GOT3 (cell line): ENCODE measurements around the gene CYP2A6.
"Not testable (repeated sequence)": the region's sequence is repeated elsewhere in the genome, so short reads cannot be mapped to it uniquely, and the experiment has no call there.

Experiments used
- DNase-seq: peaks from one replicate; lab custom pipeline; 2025; ENCODE audit warnings: mixed read lengths; lab: John Stamatoyannopoulos, UW

CYP2A6 gene

GRCh38 chr19:40850277-40850676, at the start of gene CYP2A6:
TSS of gene CYP2A6 (minus strand) at chr19:40850447. CDS start at chr19:40850426, 21 bp downstream.
- DNase-seq, result not testable (repeated sequence)

- not testable (repeated sequence) for DNase-seq
These were observed 49.7 kb upstream of the CYP2A6 start for GRCh38 chr19:40899964-40900363.

DNA sequence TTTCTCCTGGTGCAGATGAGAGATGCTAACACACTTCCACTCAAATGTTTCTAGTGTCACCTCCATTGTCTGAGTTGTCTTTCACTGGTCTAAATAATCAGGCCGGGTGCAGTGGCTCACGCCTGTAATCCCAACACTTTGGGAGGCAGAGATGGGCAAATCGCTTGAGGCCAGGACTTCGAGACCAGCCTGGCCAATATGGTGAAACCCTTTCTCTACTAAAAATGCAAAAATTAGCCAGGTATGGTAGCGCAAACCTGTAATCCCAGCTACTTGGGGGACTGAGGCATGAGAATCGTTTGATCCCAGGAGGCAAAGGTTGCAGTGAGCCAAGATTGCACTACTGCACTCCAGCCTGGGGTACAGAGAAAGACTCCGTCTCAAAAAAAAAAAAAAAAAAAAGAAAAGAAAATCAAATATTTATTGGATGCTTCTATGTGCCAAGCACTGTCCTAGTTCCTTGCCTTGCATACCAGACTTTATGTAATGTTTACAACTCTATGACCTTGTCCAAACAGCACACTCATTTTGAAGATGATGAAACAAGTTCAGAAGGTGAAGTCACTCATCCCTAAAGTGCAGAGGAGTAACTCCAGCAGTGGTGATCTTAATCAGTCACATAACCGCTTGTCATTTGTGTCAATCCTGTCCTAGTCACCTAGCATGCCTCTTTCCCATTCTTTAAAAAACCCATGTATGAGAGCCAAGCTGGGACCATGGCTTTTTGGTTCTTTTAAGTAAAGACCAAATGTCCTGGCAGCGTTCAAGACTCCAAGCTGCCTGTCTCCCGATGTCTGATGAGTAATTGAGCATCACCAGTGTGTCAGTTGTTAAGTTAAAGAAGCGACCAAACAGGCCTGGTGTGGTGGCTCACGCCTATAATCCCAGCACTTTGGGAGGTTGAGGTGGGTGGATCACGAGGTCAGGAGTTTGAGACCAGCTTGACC, 46.9 kb upstream of the CYP2A6 start:
- DNase-seq, result not testable (repeated sequence)

DNA sequence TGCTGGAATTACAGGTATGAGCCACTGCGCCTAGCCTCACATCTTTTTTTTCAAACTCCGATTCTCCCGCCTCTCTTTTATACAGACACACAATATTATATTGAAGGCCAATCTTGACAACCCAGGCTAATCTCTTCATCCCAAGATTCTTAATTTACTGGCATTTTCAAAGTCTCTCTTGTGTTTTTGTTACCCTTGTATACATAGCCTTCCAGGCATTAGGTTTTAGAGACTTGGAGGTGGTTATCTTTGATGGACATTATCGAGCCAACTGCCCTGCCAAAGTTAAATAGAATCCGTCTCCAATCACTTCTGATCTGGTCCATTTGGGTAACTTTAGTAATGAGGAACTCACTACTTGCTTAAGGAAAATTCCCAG, 46.2 kb upstream of the CYP2A6 start:
- DNase-seq, result no peak

- no peak for DNase-seq
These were observed 42.9 kb upstream of the CYP2A6 start for GRCh38 chr19:40893112-40893511.

DNA sequence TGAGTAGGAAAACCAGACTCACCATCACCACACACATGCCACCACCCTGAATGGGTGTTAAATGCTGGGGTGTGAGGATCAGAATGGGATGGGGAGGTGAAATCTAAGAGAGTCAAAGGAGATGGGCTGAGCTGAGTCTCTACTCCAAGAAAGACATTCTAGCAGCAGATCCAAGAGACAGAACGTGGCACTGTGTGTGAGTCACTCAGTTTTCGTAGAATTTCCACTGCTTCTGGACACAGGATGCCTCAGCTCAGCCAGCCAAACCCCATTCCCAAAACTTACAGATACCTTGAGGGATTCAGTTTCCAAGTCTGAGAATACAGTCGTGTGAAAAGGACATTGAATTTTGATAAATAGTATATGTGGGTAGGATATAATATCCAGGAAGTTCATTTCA, 39.1 kb upstream of the CYP2A6 start:
- no peak for DNase-seq

GRCh38 chr19:40888191-40888590, 37.9 kb upstream of the CYP2A6 start:
- DNase-seq, result no peak

DNA sequence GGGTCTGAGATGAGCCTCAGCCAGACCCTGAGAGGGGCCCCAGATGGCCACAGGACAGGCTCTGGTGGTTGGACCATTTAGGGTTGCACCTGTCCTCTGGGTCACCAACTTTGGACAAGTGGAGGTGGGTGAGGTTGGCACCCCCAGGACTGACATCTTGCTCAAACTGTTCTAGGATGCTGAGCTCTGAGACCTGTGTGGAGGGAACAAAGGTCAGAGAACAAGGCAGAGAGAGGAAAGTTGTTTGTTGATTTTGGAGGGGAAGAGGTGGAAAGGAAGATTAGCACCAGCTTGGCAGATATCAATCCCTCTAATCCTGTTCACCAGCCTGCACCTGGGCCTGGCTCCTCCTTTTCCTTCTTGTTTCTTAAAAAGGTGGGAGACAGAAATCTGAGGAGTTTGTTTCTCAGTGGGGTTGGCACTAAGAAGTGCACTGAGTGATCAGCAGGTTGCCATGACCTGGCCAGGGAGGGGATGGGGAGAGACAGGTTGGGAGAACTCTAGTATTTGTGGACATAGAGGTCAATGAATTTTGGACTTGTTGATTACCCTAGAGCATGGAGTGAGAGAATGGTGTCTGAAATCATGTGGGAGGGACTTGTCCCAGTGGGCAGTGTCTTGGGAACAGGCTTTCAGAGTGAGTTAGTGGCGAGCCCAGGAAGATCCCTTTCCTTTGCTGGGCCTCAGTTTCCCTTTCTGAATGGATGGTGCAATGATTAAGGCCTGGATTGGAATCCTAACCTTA, 34.1 kb upstream of the CYP2A6 start:
- not testable (repeated sequence) for DNase-seq

GRCh38 chr19:40882062-40882461, 31.8 kb upstream of the CYP2A6 start, which contains the start of gene CYP2A7:
TSS of gene CYP2A7 (minus strand) at chr19:40882231. CDS start at chr19:40882210, 21 bp downstream.
- DNase-seq, result not testable (repeated sequence)

DNA sequence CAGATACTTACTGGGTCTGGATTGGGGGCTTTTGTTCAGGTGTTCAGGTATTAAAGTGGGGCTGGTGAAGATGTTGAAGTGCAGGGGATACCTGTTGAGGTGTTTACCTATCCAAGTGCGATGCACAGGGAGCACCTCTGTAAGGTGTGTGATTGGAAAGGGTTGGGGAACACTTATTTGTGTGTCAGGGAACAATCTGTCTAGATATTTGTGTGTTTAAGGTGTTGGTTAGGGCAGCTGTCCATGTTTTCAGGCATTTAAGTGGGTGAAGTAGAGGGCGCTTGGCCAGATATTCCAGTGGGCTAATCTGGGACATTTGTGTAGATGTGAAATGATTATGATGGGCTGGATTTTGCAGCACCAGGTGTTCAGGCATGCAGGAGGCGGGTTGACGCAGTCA, 29.1 kb upstream of the CYP2A6 start:
- not testable (repeated sequence) for DNase-seq

DNA sequence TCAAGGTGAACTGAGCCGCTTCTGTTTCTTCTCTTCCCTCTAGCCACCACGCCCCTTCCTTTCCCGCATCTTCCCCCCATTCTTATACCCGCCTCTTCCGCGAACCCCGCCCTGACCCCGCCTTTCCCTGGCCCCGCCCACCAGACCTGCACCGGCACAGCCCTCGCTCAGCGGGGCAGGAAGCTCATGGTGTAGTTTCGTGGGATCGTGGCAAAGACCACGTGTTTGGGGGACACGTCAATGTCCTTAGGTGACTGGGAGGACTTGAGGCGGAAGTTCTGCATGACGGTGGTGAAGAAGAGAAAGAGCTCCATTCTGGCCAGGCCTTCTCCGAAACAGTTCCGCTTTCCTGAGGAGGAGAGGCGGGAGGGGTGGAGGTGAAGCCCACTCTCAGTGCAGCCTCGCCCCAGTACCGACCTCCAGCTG, 25.3 kb upstream of the CYP2A6 start:
- not testable (repeated sequence) for DNase-seq

DNA sequence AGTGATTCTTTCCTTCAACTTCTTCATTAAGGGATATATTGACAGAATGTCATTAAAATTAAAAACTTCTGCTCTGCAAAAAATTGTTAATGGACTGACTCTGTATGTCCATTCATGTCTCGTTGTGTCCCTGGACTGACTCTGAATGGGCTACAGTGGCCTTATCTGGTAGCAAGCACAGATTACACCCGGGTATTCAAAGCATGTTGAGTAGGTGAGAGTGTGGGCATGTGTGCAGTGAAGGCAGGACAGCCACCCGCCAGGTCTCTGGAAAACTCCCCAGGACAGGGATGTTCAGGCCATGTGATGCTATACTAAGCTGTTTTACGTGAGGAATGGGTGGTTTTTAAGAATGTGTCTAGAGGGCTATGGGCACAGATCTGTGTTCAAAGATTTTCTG, 24.6 kb upstream of the CYP2A6 start:
- DNase-seq, result not testable (repeated sequence)

GRCh38 chr19:40873873-40874272, 23.6 kb upstream of the CYP2A6 start:
- not testable (repeated sequence) for DNase-seq

GRCh38 chr19:40872209-40872608, 22.0 kb upstream of the CYP2A6 start:
- no peak for DNase-seq

- no peak for DNase-seq
These were observed 17.5 kb upstream of the CYP2A6 start for GRCh38 chr19:40867701-40868100.

DNA sequence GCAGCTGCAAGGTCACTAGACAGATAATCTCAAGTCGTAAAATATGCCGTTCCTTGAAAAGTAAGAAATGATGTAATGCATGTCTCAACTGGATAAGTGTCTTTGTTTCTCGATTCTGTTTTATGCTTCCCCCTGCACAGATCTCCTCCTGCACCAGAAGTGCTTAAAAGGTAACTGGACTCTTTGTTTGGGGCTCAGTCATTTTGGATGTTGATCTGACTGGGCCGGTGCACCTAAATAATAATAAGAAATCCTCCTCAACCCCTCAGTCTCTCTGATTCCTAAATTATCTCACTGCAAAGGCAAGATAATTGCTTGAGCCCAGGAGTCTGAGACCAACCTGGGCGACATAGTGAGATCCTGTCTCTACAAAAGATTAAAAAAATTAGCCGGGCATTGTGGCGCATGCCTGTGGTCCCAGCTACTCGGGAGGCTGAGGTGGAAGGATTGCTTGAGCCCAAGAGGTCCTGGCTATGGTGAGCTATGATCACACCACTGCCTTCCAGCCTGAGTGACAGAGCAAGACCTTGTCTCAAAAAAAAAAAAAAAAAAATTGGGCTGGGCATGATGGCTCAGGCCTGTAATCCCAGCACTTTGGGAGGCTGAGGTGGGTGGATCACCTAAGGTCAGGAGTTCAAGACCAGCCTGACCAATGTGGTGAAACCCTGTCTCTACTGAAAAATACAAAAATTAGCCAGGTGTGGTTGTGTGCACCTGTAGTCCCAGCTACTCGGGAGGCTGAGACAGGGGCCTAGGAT, 14.7 kb upstream of the CYP2A6 start:
- DNase-seq, result not testable (repeated sequence)

DNA sequence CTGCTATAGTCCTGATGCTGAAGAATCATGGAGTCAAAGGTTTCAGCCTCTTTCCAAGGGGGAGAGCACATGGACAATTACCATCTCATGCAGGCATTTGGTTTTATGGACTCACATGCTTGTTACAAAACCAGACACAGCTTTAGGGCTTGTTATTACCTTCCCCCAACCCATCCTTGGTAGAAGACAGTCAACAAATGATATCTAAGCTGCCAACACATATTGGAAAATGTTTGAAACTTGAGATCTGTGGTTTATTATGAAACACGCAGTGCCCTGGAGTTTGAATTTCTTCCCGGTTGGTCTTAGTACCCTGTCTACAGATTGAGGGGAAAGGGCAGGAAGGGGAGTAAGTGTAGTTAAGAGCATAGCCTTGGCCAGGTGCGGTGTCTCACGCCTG, 12.5 kb upstream of the CYP2A6 start:
- DNase-seq, result no peak

- no peak for DNase-seq
These were observed 12.1 kb upstream of the CYP2A6 start for GRCh38 chr19:40862333-40862732.

- DNase-seq, result no peak
These were observed 7.9 kb upstream of the CYP2A6 start for GRCh38 chr19:40858109-40858508.

DNA sequence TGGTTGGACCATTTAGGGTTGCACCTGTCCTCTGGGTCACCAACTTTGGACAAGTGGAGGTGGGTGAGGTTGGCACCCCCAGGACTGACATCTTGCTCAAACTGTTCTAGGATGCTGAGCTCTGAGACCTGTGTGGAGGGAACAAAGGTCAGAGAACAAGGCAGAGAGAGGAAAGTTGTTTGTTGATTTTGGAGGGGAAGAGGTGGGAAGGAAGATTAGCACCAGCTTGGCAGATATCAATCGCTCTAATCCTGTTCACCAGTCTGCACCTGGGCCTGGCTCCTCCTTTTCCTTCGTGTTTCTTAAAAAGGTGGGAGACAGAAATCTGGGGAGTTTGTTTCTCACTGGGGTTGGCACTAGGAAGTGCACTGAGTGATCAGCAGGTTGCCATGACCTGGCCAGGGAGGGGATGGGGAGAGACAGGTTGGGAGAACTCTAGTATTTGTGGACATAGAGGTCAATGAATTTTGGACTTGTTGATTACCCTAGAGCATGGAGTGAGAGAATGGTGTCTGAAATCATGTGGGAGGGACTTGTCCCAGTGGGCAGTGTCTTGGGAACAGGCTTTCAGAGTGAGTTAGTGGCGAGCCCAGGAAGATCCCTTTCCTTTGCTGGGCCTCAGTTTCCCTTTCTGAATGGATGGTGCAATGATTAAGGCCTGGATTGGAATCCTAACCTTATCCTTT, 2.4 kb upstream of the CYP2A6 start:
- not testable (repeated sequence) for DNase-seq

GRCh38 chr19:40846722-40847121, 3.5 kb downstream of the CYP2A6 start:
- DNase-seq, result not testable (repeated sequence)
